ENCODE measurements around the gene PDE4C.

Gene PDE4C

DNA sequence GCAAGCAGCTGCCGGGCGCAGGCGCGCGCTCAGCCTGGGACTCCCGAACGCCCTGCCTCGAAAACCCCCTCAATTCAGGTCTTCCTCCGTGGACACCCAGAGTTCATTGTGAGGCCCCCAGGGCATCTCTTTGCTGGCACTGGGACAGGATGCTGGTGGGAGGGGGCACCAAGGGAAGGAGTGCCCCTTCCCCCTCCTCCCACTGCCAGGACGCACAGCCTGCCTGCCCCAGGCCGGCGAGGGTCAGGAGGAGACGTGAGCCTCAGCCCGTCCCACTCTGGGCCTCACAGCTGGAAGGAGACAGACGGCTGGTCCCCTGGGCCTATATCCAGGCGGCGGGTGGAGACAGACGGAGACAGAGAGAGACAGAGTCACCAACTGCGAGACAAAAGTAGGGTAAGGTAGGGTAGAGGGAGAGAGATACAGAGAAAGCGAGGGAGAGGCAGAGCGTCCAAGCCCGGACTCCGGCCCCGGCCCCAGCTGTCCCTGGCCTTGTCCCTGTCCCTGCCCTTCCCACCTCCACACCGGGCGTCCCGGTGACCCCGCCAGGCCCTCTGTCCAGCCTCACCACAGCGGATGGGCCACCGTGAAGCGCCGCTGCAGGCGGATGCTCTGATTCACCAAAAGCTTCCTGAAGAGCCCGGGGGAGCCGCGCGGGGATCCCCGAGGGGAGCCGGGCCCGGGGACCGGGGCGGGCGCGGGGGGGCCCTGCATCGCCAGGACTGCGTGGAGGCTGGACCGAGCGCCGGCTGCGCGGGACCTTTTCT lies at the start of gene PDE4C:
PDE4C (minus strand) TSS at position 737 of the 767 bp plus-strand sequence; CDS start at position 714, 23 bp downstream.
- no peak for DNase-seq

DNA sequence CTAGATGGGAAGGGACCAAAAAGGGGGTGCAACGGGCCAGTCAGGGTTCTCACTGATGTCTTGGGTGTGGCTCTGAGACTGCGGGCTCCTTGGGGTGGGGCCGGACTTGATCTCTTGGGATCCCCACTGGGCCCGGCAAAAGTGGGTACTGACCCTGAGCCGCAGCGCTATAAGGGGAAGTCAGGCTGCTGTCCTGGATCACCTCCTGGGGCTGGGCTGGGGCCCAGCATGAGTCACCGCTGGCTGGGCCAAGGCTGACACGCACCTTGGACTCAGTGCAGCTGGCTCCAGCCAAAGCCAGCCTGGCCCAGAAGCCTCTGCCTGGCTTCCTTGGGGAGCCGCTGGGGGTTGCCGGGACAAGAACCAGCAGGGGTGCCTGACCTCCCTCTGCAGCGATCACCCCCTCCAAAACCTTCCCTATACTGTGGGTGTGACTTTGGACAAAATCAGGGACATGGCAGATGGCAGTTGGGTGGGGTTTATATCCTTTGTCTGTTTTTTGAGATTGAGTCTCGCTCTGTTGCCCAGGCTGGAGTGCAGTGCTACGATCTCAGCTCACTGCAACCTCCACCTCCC lies 48.6 kb upstream of the PDE4C start:
- DNase-seq = no peak

DNA sequence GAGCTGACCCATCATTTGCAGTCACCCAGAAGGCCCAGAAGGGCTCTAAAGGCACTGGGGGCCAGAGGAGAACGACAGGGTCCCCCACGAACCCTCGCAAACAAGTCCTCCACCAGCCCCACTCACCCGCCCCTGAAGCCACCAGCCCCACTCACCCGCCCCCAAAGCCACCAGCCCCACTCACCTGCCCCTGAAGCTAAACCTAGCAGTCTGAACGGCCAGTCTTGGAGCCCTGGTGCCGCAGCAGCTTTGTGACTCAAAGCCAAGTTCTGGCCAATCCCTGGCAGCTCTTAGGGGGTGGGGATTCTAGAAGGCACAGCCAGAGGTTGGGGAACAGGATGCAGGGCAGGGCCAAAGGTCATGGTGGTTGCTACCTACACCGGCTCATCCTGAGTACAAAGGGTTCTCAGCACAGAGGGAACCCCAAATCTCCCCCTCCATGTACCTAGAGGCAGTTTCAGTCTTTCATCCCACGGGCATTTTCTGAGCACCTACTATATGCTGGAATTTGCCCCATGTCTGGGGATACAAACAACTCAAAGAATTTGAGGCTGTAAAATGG lies 48.1 kb upstream of the PDE4C start, which contains the start of gene IQCN:
IQCN (minus strand) TSS at position 234 of the 562 bp plus-strand sequence. CDS start 4,974 bp downstream, outside the sequence.
- DNase-seq = no peak

DNA sequence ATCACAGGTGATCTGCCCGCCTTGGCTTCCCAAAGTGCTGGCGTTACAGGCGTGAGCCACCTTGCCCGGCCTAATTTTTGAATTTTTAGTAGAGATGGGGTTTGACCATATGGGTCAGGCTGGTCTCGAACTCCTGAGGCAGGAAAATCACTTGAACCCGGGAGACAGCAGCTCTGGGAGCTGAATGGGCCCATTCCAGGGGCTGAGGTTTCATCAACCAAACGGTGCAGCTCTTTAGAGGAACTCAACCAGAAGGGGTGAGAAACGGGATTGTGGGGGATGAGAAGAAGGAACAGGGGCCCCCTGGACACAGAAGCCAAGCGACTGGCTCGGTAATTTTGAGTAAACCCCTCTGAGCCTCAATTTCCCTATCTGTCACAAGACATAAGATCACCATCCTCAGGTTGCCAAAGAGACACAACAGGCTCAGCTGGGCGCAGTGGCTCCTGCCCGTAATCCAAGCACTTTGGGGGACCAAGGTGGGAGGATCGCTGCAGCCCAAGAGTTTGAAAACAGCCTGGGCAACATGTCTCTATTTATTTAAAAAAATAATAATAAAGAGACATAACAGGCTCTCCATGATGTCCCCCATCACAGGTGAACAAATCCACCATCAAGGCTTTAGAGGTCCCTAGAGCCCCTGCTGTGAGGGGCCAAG lies 47.5 kb upstream of the PDE4C start:
- no peak for DNase-seq

DNA sequence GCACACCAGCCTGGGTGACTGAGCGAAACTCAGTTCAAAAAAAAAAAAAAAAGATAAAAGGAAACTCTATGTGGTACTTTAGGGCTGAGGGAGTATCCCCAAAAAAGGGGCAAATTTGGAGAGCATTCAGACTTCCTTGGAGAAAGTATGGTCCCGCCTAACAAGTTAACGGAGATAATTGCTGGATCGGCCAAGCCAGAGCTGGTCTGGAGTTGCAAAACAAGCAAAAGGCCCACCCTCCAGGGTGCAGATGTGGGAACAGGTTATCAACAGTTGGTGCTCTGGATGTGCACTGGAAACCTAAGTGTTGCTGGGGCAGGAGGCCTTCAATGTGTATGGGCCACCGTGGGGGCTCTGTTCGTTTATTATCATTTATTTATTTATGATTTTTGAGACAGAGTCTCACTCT lies 45.2 kb upstream of the PDE4C start:
- DNase-seq = no peak

DNA sequence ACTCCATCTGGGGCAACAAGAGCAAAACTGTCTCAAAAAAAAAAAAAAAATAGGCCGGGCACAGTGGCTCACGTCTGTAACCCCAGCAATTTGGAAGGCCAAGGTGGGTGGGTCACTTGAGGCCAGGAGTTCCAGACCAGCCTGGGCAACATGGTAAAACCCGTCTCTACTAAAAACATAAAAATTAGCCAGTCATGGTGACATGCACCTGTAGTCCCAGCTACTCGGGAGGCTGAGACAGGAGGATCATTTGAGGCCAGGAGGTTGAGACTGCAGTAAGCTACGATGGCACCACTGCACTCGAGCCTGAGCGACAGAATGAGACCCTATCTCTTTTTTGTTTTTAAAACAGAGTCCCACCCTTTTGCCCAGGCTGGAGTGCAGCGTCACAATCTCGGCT lies 44.1 kb upstream of the PDE4C start:
- DNase-seq = no peak

DNA sequence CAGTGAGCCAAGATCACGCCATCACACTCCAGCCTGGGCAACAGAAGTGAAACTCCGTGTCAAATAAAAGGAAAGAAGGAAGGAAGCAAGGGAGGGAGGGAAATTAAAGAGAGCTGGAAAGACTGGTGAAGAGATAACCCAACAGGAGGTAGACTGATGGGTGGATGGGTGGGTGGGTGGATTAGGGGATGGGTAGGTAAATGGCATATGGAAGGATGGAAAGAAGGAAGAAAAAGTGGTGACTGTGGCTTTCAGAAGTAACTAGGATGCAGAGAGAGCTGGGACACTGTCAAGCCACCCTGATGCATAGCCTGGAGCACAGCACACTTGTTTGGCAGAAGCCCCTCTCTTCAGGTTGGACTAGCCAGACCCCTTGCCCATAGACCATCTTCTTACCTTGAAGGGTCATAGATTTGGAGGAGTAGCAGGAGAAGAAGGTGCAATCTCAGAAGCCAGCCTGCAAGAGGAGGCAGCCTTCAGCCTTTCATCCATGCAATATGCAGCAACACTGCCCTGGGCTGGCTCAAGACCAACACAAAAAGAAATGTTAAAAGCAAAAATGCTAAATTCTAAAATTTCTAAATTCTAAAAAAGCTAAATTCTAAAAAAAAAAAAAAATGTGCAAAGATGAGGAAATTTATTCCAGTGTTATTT lies 43.0 kb upstream of the PDE4C start:
- DNase-seq = no peak

DNA sequence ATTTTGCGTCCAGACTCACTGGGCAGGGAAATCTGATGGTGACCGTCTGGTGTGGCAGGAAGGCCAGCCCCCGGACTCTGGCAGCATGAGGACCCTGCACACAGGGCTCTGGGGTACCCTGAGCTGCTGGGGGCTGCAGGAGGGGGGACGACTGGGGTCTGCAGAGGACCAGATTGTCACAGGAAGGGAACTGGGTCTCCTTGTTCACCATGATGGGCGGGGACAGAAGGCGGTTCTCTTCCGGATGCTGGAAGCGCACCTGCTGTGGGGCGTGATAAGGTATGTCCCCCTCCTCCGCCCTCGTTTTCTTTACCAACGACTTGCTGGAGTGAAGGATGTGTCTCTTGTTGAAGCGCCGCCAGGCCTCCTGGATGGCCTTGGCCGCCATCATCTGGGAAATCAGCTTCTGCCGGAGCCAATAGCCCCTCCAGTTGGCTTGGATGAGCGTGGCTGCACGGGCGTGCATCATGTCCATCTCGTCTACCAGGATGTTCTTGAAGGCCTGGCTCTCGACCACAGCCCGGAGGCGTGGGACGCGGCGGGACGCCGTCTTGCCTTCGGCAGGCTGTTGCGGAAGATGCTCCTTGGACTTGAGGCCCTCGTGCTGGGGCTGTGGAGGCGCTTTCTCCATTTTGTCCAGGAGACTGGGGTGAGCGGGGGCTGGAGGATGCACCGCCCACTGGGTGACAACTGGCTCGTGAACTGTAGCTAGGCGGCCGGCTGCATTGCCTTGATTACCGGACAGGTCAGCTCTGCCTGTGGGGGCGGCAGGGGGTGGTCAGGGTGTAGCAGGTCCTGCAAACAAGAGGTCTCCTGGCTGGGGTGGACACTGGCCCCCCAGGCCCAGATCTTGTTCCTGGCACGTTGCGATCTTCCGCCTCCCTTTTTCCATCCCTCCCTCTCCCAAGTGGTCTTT lies 40.8 kb upstream of the PDE4C start:
- DNase-seq = no peak

DNA sequence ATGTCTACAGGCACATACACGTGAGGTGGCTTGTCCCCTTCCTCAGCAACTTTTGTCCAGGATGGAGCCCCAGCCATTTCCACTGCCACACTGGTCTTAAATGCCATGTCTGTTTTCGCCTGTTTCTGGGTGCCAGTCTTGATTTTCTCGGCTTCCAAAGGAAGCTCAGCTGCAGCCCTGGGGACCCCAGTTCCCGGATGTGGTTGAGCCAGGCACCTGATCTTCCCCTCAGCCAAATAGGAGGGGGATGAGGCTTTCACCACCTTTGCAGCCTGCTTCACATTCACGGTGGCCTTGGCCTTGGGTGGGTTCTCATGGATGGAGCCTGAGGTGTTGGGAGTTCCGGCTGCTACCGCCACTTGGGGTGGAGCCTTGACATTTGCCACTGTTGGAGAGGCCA lies 39.3 kb upstream of the PDE4C start:
- no peak for DNase-seq

DNA sequence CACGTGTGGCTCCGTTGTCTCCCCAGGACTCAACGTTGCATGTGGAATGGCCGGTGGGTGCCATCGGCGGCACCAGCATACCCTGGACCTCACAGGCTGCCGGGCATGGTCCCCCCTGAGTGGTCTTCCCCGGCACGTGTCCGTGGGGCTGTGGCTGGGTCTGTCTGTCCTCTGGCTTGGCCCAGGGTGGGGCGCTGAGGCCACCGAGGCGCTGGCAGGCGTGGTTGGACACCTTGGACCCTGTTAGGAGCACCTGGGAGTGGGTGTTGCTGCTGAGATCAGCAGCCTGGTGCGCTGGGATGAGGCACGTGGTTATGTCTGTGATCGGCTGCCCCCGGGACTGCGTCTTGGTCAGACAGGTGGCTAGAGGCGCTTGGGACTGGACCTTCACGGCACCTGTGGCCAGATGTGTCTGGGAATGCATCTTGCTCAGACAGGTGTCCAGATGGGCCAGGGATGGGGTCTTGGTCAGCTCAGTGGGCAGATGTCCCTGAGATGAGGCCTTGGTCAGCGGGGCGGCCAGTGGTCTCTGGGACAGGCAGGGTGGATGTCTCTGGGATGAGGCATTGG lies 38.8 kb upstream of the PDE4C start:
- DNase-seq = no peak

DNA sequence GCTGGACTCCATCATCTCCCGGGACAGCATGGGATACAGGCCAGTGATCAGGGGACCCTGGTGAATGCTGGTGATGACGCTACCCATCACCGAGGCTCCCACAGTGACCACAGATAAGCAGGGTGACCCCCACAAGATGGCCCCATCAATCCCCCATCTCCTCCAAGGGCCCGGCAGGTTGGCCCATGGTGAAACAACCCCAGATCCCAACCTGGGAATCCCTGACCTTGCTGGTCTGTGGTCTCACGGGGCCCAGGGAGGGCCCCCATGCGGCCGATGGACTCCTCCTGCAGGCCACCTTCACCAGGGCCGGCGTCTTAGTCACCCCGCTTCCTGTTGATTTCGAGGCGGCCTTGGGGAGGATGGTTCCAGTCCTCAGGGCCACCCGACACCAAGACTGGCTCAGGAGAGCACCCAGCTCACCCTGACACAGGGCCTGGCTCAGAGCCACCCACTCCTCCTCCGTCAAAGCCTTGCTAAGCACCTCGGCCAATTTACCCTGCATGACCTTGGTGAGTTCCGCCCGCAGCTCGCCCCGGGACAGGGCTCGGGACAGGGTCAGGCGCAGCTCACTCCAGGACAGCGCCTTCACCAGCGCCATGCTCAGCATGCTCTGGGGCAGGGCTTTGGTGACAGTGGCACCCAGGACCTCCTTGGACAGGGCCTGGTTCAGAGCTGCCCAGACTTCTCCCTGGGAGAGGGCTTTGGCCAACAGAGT lies 38.1 kb upstream of the PDE4C start:
- no peak for DNase-seq

DNA sequence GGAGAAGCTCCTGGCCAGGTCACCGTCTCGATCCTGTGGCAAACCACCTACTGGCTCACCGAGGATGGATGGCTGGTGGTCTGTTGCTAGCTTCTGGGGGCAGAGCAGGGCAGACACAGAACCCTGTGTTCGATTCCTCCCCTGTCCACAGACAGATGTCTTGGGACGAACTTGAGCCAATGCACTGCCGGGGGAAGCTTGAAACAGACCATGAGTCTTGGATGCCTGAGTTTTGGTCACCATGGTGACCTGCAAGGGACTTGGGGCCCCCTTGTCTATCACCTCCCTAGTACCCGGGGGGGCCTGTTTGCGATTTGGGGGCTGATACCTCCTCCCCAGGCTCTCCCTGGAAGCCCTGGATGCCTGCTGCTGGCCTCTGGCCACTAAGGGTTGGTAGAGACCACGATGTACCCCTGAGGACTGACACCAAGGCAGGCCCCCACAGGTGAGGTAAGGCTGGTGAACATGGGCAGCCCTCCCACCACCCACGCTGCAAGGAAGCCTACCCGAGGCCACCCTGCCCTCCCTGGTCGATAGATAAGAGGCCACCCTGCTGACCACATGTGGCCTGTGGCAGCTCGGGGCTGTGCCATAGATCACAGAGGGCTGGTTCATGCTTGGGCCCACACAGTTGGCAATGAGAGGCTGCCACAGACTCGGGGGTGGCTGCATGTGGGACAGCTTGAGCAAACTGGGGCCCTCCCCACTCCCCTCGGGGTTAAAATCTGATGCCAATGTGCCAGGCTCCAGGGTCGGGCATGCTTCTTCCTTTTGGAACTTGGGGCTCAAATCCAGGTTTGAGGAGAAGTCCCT lies 37.3 kb upstream of the PDE4C start:
- no peak for DNase-seq

DNA sequence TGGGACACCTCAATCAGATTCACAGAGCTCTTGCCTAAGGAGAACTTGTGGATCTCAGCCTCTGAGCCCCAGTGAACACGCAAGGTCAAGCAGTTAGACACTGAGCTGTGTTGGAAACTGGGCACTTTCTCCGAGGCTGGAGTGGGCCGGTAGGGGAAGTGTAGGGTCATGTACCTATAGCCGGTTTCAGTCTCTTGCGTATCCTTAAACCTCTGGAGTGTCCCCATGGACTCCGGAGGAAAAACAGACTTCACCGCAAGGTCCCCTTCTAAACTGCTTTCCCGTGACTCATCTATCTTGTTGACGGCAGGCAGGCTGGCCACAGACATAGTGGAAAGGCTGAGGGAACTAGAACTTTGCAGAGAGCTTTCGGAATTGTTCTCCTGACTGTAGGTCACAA lies 36.7 kb upstream of the PDE4C start:
- DNase-seq = no peak

DNA sequence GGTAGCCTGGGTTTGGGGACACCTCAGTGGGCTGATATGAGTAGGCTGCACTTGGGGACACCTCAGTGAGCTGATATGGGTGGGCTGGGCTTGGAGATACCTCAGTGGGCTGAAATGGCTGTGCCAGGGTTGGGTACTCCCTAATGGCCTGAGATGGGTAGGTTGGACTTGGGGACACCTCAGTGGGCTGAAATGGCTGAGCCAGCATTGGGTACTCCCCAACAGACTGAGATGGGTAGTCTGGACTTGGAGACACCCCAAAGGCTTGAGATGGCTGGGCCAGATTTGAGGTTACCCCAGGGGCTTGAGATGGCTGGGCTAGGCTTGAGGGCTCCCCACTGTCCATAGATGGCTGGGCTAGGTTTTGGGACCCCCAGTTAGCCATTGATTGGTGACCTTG lies 35.9 kb upstream of the PDE4C start:
- no peak for DNase-seq

DNA sequence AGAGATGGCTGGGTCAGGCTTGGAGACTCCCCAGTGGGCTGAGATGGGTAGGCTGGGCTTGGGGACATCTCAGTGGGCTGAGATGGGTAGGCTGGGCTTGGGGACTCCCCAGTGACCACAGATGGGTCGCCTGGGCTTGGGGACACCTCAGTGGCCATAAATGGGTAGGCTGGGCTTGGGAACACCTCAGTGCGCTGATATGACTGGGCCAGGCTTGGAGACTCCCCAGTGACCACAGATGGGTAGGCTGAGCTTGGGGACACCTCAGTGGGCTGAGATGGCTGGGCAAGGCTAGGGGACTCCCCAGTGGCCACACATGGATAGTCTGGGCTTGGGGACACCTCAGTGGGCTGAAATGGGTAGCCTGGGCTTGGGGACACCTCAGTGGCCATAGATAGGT lies 35.2 kb upstream of the PDE4C start:
- DNase-seq = no peak

DNA sequence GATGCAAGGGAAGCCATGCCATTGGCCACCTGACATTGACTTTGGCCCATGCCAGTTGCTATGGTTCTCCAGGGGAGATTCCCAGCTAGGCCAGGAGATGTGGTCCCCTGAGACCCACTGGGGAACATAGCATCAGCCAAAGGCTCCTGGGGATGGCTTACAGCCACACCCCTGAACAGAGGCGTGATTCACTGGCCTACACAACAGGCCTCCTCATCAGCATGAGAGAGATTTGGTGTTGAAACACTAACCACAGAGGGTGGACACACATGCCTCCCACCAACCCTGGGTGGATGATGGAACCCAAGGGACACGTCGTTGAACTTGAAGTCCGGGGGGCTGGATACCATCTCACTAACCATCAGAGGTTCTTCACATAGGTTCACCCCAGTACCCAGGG lies 33.7 kb upstream of the PDE4C start:
- no peak for DNase-seq

DNA sequence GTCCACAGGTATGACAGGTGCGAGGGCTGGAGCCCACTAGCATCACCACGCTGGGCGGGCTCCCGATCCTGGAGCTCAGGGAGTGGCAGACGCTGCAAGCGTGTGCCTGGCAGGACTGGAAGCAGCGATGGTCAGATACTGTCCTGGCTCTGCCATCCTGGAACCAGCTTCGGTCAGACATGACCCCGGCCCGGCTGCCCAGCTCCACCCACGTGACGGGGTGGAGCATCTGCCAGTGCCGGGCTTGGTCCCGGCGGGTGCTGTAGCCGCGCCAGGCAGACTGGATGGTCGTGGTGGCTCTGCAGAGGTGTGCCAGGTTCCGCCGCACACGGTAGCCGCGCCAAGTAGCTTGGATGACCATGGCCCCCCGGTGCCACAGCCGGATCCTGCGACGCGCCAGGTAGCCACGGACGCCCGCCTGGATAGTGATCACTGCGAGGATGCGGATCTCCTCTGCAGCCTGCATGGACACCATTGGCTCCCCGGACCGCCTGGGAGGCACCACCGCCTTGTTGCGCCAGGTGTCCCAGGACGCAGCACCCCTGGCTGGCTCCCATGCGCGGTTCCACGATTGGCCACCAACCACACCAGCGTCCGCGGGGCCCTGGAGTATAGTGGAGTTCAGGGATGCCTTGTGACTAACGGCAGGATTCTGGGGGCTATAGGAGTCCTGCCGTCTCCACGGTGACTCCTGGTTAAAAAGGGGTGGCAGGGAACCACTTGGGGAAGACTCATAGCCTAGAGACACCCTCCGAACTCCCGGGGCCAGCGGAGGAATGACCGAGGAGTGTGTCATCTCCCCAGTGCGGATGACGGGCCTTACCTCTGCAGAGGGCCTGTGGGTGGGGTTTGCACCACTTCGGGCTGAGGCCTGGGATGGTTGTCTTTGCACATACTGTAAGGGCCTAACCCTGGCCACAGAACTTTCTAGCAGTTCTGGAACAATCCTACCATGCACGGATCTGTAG lies 31.5 kb upstream of the PDE4C start:
- DNase-seq = no peak

DNA sequence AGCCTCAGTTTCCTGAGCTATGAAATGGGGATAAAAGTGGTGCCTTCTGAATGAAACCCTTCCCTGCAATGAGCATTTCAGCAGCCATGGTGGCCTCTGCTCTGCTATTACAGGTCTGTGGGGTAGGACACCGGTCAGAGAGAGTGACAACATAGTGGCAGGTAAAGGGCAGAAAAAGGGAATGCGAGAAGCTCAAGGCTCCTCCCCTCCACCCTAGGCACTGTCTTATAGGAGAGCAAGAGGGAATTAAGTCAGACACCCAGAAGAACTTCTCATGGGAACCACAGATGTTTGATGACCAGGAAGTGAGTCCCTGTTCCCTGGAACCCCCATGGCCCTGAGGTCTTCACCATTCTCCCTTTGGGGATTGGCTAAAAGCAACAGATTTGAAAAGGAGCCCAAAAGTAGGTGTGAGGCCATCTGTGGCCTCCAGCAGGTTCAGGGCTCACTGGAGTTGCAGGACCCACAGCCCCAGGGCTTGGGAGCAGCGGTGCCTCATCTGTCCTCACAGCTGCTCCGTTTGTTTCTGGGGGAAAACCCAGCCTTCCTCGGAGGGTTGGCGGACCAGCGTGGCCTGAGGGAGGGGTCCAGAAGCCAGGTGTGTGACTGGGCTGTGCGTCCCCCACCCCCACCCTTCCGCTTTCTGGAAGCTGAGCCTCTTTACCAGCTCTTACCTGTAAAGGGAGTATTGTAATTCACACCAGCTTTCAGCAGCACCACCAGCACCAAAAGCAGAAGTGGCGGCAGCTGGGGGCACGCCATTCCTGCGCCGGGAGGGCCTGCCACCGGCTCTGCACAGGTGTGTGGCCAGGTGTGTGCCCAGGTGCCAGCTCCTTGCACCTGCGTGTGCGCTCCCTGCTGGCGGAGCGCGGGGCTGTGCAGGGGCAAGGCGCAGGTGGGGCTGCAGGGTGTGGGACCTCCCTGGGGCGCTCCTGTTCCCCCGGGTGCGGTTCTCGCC lies 28.6 kb upstream of the PDE4C start:
- no peak for DNase-seq
